HEK293 (cell line): Measurements from ENCODE around the gene ZNF423.

Experiments
- ATF2 ChIP-seq: fragments of 450-650 bp; formaldehyde crosslinking; IDR thresholded peaks from 2 replicates; pipeline ENCODE4 v1.5.1; 2016; ENCODE audit warnings: missing biosample characterization, missing genetic modification characterization, low read depth
- CTCF ChIP-seq: fragments of 450-650 bp; formaldehyde crosslinking; IDR thresholded peaks from 2 replicates; pipeline ENCODE4 v1.5.1; 2016; ENCODE audit warnings: missing biosample characterization, missing genetic modification characterization
- HIC1 ChIP-seq: fragments of 450-650 bp; formaldehyde crosslinking; IDR thresholded peaks from 2 replicates; pipeline ENCODE4 v1.5.1; 2016; ENCODE audit warnings: missing biosample characterization, missing genetic modification characterization
- KLF17 ChIP-seq: fragments of 450-650 bp; formaldehyde crosslinking; IDR thresholded peaks from 2 replicates; pipeline ENCODE4 v1.5.1; 2016; ENCODE audit warnings: missing biosample characterization, missing genetic modification characterization
- MEIS1 ChIP-seq: sonication (generic); formaldehyde crosslinking; IDR thresholded peaks from 2 replicates; pipeline ENCODE4 v1.8.1; 2022; ENCODE audit warnings: missing genetic modification reagents, mild to moderate bottlenecking, borderline replicate concordance
- REPIN1 ChIP-seq: fragments of 450-650 bp; formaldehyde crosslinking; IDR thresholded peaks from 2 replicates; pipeline ENCODE4 v1.5.1; 2017; ENCODE audit warnings: missing biosample characterization, missing genetic modification characterization, low read depth
- REST ChIP-seq: fragments of 450-650 bp; formaldehyde crosslinking; IDR thresholded peaks from 2 replicates; pipeline ENCODE4 v1.5.1; 2016; ENCODE audit warnings: missing biosample characterization, missing genetic modification characterization
- ZBTB49 ChIP-seq: fragments of 450-650 bp; formaldehyde crosslinking; IDR thresholded peaks from 2 replicates; pipeline ENCODE4 v1.5.1; 2016; ENCODE audit warnings: missing biosample characterization, missing genetic modification characterization, low read depth
- ZBTB8A ChIP-seq: fragments of 450-650 bp; formaldehyde crosslinking; IDR thresholded peaks from 2 replicates; pipeline ENCODE4 v1.5.1; 2016; ENCODE audit warnings: missing biosample characterization, missing genetic modification characterization
- ZNF133 ChIP-seq: fragments of 450-650 bp; formaldehyde crosslinking; IDR thresholded peaks from 2 replicates; pipeline ENCODE4 v1.5.1; 2016; ENCODE audit warnings: missing biosample characterization, missing genetic modification characterization
- ZNF248 ChIP-seq: fragments of 450-650 bp; formaldehyde crosslinking; IDR thresholded peaks from 2 replicates; pipeline ENCODE4 v1.5.1; 2017; ENCODE audit warnings: missing biosample characterization, missing genetic modification characterization
- ZNF398 ChIP-seq: fragments of 450-650 bp; formaldehyde crosslinking; IDR thresholded peaks from 2 replicates; pipeline ENCODE4 v1.5.1; 2017; ENCODE audit warnings: missing biosample characterization, missing genetic modification characterization

GRCh38 chr16:49746545-49746944 lies 109.4 kb downstream of the ZNF423 start:
- TF ChIP-seq ZNF398 (tag by site-specific recombination) (no peak), ATF2 (no peak), CTCF (tag by site-specific recombination) (no peak), HIC1 (tag by site-specific recombination) (no peak), REST (tag by site-specific recombination) (no peak), MEIS1 (CRISPR knock-in tag) (no peak), ZNF133 (tag by site-specific recombination) (no peak), ZNF248 (tag by site-specific recombination) (no peak), KLF17 (tag by site-specific recombination) (no peak), ZBTB49 (tag by site-specific recombination) (no peak), REPIN1 (tag by site-specific recombination) (no peak), ZBTB8A (tag by site-specific recombination) (no peak)
